Retinal pigment epithelial cell (primary cell): ENCODE results near the gene ZKSCAN3.

Experiments
- DNase-seq: peaks from one replicate; pipeline ENCODE4 v3.0.0-alpha.2; 2010; ENCODE audit warnings: low read depth
- H3K4me3 ChIP-seq: 2 replicates; pipeline ENCODE4 v1.5.1; 2011; ENCODE audit warnings: mild to moderate bottlenecking, low read length, control low read depth, moderate library complexity
- CTCF ChIP-seq: conservative IDR thresholded peaks from 2 replicates; pipeline ENCODE4 v1.5.1; 2011; ENCODE audit warnings: low read depth, low read length, control low read depth, inconsistent platforms

The ZKSCAN3 gene

GRCh38 chr6:28345201-28345600 lies 4.5 kb upstream of the ZKSCAN3 start:
- TF ChIP-seq CTCF, result no peak
- DNase-seq, result no peak
- H3K4me3 ChIP-seq, result no peak overlapping the region

- no peak overlapping the region for H3K4me3 ChIP-seq
- TF ChIP-seq CTCF, result no peak
- DNase-seq, result no peak
These were observed 2.6 kb upstream of the ZKSCAN3 start for GRCh38 chr6:28347119-28347518.

GRCh38 chr6:28349344-28349891 lies 329 bp upstream of the ZKSCAN3 start:
- DNase-seq, result no peak
- TF ChIP-seq CTCF, result no peak
- H3K4me3 ChIP-seq, result peak overlapping the region; percentile 91

- no peak for TF ChIP-seq CTCF
- H3K4me3 ChIP-seq, result no peak overlapping the region
- no peak for DNase-seq
These were observed 1.3 kb downstream of the ZKSCAN3 start for GRCh38 chr6:28351087-28351486.

- no peak for DNase-seq
- TF ChIP-seq CTCF, result no peak
- no peak overlapping the region for H3K4me3 ChIP-seq
These were observed 1.8 kb downstream of the ZKSCAN3 start for GRCh38 chr6:28351493-28351925.

GRCh38 chr6:28353356-28353755 lies 3.6 kb downstream of the ZKSCAN3 start:
- no peak for DNase-seq
- no peak overlapping the region for H3K4me3 ChIP-seq
- no peak for TF ChIP-seq CTCF

GRCh38 chr6:28353981-28354676 lies 4.4 kb downstream of the ZKSCAN3 start:
- no peak for DNase-seq
- TF ChIP-seq CTCF, result no peak
- no peak overlapping the region for H3K4me3 ChIP-seq
